Esophagus squamous epithelium (tissue), 4 donors: Measurements from ENCODE around the gene RPL13A.

Source experiments
- CTCF ChIP-seq, 6 experiments: fragments of 450-650 bp in 4 of 6; fragments of 200-600 bp in 2 of 6; sonication (generic) in 2 of 6; IDR thresholded peaks; one replicate each; pipeline ENCODE4 v1.5.1; 2016 to 2019; ENCODE audit warnings: antibody characterized with exemption in 6 of 6, mild to moderate bottlenecking in 4 of 6, moderate library complexity in 4 of 6
- POLR2A ChIP-seq, 4 donors: fragments of 450-650 bp; IDR thresholded peaks; one replicate each; pipeline ENCODE4 v1.6.1; 2017; ENCODE audit warnings: antibody characterized with exemption in 4 of 4, mild to moderate bottlenecking in 4 of 4, moderate library complexity in 3 of 4

GRCh38 chr19:49451430-49452181, 35.8 kb upstream of the RPL13A start, which contains the start of gene PIH1D1:
- TF ChIP-seq CTCF (IDR thresholded peaks at IDR 0.05) (peak in 3 of 6 experiments; percentile 25 to 41 (median 30)), POLR2A (IDR thresholded peaks at IDR 0.05) (peak in 3 of 4 donors; percentile 17 to 61 (median 38))
